CD14-positive monocyte (primary cell): Measurements from ENCODE around the gene MFAP1. TPM values are rescaled to one million over a fixed set of nuclear protein-coding genes. Genes with fewer than 3 reads are reported as not detected.
"Not testable (repeated sequence)": the region's sequence is repeated elsewhere in the genome, so short reads cannot be mapped to it uniquely, and the experiment has no call there.

Experiments used
- DNase-seq, 3 donors: peaks; one replicate each; pipeline ENCODE4 v3.0.0-alpha.2; 2011 to 2022
- H2AFZ ChIP-seq: 2 replicates; pipeline ENCODE4 v1.6.0; 2012; ENCODE audit warnings: mild to moderate bottlenecking, low read depth, low read length, inconsistent platforms; ENCODE audit not compliant: insufficient read depth, poor library complexity, severe bottlenecking
- H3K27ac ChIP-seq, 2 donors: 1 replicate in 1 of 2; 2 replicates in 1 of 2; pipeline ENCODE4 v1.5.1; 2012 to 2013; ENCODE audit warnings: low read length in 2 of 2, control low read depth in 1 of 2, inconsistent platforms in 1 of 2, low read depth in 1 of 2, mild to moderate bottlenecking in 1 of 2
- H3K27me3 ChIP-seq, 2 donors: one replicate each; pipeline versions ENCODE4 v1.6.0 to v1.6.1; 2011 to 2013; ENCODE audit warnings: low read length in 2 of 2; ENCODE audit not compliant: control insufficient read depth in 2 of 2, insufficient read depth in 2 of 2
- H3K36me3 ChIP-seq, 2 donors: replicated peaks in 1 of 2; 1 replicate in 1 of 2; 2 replicates in 1 of 2; pipeline versions ENCODE4 v1.5.1 to v1.6.1; 2012 to 2013; ENCODE audit warnings: low read length in 2 of 2, control low read depth in 1 of 2, inconsistent platforms in 1 of 2, mild to moderate bottlenecking in 1 of 2; ENCODE audit not compliant: insufficient read depth in 2 of 2, control insufficient read depth in 1 of 2
- H3K4me1 ChIP-seq, 2 donors: 1 replicate in 1 of 2; 2 replicates in 1 of 2; pipeline versions ENCODE4 v1.5.1 to v1.6.1; 2012 to 2013; ENCODE audit warnings: low read length in 2 of 2, control low read depth in 1 of 2, inconsistent platforms in 1 of 2, mild to moderate bottlenecking in 1 of 2, moderate library complexity in 1 of 2; ENCODE audit not compliant: insufficient read depth in 2 of 2, control insufficient read depth in 1 of 2
- H3K4me2 ChIP-seq: replicated peaks from 2 replicates; pipeline ENCODE3; 2012; ENCODE audit warnings: low read length, moderate library complexity, mild to moderate bottlenecking; ENCODE audit not compliant: poor library complexity, severe bottlenecking; ENCODE audit errors: extremely low read depth
- H3K4me3 ChIP-seq, 3 experiments: fragments of 200-600 bp in 1 of 3; sonication (generic) in 1 of 3; replicated peaks in 1 of 3; 1 replicate in 2 of 3; 2 replicates in 1 of 3; pipeline ENCODE4 v1.5.1; 2011 to 2013; ENCODE audit warnings: low read length in 3 of 3, mild to moderate bottlenecking in 3 of 3, control low read depth in 2 of 3, low read depth in 2 of 3, inconsistent platforms in 1 of 3, moderate library complexity in 1 of 3
- H3K79me2 ChIP-seq: 2 replicates; pipeline ENCODE4 v1.6.0; 2012; ENCODE audit warnings: mild to moderate bottlenecking, control low read depth, inconsistent platforms, low read length, moderate library complexity; ENCODE audit not compliant: insufficient read depth
- H3K9ac ChIP-seq: 2 replicates; pipeline ENCODE4 v1.6.0; 2017; ENCODE audit warnings: low read length, mild to moderate bottlenecking; ENCODE audit not compliant: insufficient read depth, poor library complexity, severe bottlenecking
- H3K9me3 ChIP-seq, 2 donors: replicated peaks in 1 of 2; 1 replicate in 1 of 2; 2 replicates in 1 of 2; pipeline versions ENCODE4 v1.5.1 to v1.6.1; 2012 to 2013; ENCODE audit warnings: low read length in 2 of 2, control low read depth in 1 of 2; ENCODE audit not compliant: control insufficient read depth in 1 of 2, insufficient read depth in 1 of 2
- H4K20me1 ChIP-seq: 2 replicates; pipeline ENCODE4 v1.6.0; 2012; ENCODE audit warnings: mild to moderate bottlenecking, low read length, control low read depth, moderate library complexity; ENCODE audit not compliant: insufficient read depth
- H3K27ac Mint-ChIP-seq, 7 donors: one replicate each; pipeline ENCODE4 v1.8.0; 2020; ENCODE audit warnings: mild to moderate bottlenecking in 7 of 7, mixed read lengths in 7 of 7, moderate library complexity in 6 of 7, inconsistent platforms in 2 of 7
- H3K27me3 Mint-ChIP-seq, 3 donors: one replicate each; pipeline ENCODE4 v1.8.0; 2021 to 2022; ENCODE audit warnings: low read depth in 3 of 3, mild to moderate bottlenecking in 3 of 3, mixed read lengths in 3 of 3, moderate library complexity in 3 of 3, inconsistent platforms in 1 of 3
- H3K36me3 Mint-ChIP-seq, 2 donors: one replicate each; pipeline ENCODE4 v1.8.0; 2020; ENCODE audit warnings: mixed read lengths in 2 of 2, inconsistent platforms in 1 of 2, mild to moderate bottlenecking in 1 of 2
- H3K4me1 Mint-ChIP-seq: one replicate; pipeline ENCODE4 v1.8.0; 2020; ENCODE audit warnings: mild to moderate bottlenecking, mixed read lengths
- H3K4me3 Mint-ChIP-seq, 2 donors: one replicate each; pipeline ENCODE4 v1.8.0; 2020; ENCODE audit warnings: mild to moderate bottlenecking in 2 of 2, mixed read lengths in 2 of 2, moderate library complexity in 1 of 2
- H3K9me3 Mint-ChIP-seq, 7 donors: one replicate each; pipeline ENCODE4 v1.8.0; 2020 to 2022; ENCODE audit warnings: mixed read lengths in 7 of 7, mild to moderate bottlenecking in 6 of 7, moderate library complexity in 6 of 7, inconsistent platforms in 2 of 7
- WGBS: methylation state at CpG from one replicate; pipeline ENCODE4 v1.1.5; 2013; ENCODE audit warnings: missing lambda C conversion rate; ENCODE audit not compliant: insufficient coverage; 5-methylcytosine and 5-hydroxymethylcytosine counted together
- intact Hi-C, 2 donors: fragments of 100-400 bp; cut with micrococcal nuclease; formaldehyde crosslinking; loops; one replicate each; pipeline versions ENCODE4 v1.15.0 to v1.15.1; 2023
- polyA plus RNA-seq, 3 donors: library from polyadenylated mRNA; depleted of rRNA in 1 of 3; unstranded in 2 of 3; stranded (reverse) in 1 of 3; fragments of 300-500 nt in 2 of 3; fragments of >200 nt in 1 of 3; fragmentation: Illumina TruSeq in 2 of 3; gene quantifications; 1 replicate in 2 of 3; 2 replicates in 1 of 3; pipeline ENCODE4 v1.2.3, GENCODE V29; 2012 to 2021
- TF ChIP-seq, protein P1 (sequence below): fragments of 200-600 bp; IDR thresholded peaks from one replicate; pipeline ENCODE4 v1.8.0; 2022; ENCODE audit warnings: antibody characterized with exemption, mild to moderate bottlenecking

MFAP1 gene
- polyA plus RNA-seq, 3 donors, result 2.6 to 3.7 (median 3.7) TPM

DNA sequence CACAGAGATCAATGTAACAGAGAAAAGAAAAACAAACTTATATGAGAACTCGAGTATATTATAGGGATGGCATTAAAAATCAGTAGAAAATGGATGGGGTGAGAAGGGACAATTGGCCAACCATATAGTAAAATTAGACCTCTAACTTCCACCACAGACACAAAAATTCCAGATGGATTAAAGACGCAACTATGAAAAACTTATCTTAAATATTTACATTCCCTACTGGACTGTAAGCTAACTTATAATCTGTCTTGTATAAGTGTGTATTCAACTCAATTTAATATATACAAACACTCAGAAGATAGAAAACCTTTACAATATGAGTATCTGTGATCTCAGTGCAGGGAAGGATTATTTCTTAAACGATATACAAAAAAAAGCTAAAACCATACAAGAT is 3.0 kb downstream of the MFAP1 start:
- Histone ChIP-seq H3K4me2 (no peak overlapping the region), H3K27ac (no peak overlapping the region), H3K79me2 (peaks cover 93% of the 10 kb centered on the region), H3K36me3 (peaks cover 9 to 18% of the 10 kb centered on the region in 2 donors), H3K4me3 (no peak overlapping the region), H4K20me1 (no peaks in the 10 kb centered on the region), H3K9me3 (no peaks in the 10 kb centered on the region), H3K9ac (no peak overlapping the region), H3K27me3 (no peaks in the 10 kb centered on the region), H3K4me1 (peaks cover 11 to 20% of the 10 kb centered on the region in 2 donors), H2AFZ (no peak overlapping the region)
- Mint-ChIP-seq H3K4me1 (peaks cover 20% of the 10 kb centered on the region), H3K4me3 (no peak overlapping the region), H3K9me3 (peaks cover 0 to 3% (median 0%) of the 10 kb centered on the region in 7 donors), H3K27ac (peak overlapping the region in 2 of 7 donors; percentile 5 to 43), H3K36me3 (peaks cover 11 to 24% of the 10 kb centered on the region in 2 donors), H3K27me3 (peaks cover 0 to 4% (median 0%) of the 10 kb centered on the region in 3 donors)
- no CpG with 5 or more reads among the region's 3 CpGs for WGBS
- intact Hi-C loops, result no loop called here
- TF ChIP-seq, protein P1, sequence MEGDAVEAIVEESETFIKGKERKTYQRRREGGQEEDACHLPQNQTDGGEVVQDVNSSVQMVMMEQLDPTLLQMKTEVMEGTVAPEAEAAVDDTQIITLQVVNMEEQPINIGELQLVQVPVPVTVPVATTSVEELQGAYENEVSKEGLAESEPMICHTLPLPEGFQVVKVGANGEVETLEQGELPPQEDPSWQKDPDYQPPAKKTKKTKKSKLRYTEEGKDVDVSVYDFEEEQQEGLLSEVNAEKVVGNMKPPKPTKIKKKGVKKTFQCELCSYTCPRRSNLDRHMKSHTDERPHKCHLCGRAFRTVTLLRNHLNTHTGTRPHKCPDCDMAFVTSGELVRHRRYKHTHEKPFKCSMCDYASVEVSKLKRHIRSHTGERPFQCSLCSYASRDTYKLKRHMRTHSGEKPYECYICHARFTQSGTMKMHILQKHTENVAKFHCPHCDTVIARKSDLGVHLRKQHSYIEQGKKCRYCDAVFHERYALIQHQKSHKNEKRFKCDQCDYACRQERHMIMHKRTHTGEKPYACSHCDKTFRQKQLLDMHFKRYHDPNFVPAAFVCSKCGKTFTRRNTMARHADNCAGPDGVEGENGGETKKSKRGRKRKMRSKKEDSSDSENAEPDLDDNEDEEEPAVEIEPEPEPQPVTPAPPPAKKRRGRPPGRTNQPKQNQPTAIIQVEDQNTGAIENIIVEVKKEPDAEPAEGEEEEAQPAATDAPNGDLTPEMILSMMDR, result no peak
- DNase-seq, result no peak

DNA sequence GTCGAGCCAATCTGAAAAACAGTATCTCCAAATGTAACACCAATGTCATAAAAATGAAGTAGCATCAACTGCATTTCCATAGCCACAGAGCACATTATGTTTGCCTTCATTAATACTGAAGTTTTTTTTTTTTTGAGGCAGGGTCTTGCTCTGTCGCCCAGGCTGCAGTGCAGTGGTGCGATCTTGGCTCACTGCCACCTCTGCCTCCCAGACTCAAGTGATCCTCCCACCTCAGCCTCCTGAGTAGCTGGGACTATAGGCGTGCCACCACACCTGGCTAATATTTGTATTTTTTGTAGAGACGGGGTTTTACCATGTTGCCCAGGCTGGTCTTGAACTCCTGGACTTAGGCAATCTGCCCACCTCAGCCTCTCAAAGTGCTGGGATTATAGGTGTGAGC is 9.4 kb downstream of the MFAP1 start:
- H3K27me3 ChIP-seq, H3K9me3 ChIP-seq, intact Hi-C loops, H2AFZ ChIP-seq, H3K27me3 Mint-ChIP-seq, H3K4me3 Mint-ChIP-seq, H3K4me1 ChIP-seq, H4K20me1 ChIP-seq, H3K9me3 Mint-ChIP-seq, H3K4me3 ChIP-seq, H3K4me1 Mint-ChIP-seq, H3K4me2 ChIP-seq, H3K27ac ChIP-seq, DNase-seq, H3K9ac ChIP-seq: not testable (repeated sequence)
- H3K79me2 ChIP-seq, result peaks cover 36% of the 10 kb centered on the region
- 100% methylated on average over 2 of the region's 5 CpGs for WGBS
- H3K36me3 Mint-ChIP-seq, result peaks cover 56 to 84% of the 10 kb centered on the region in 2 donors
- peak overlapping the region in 1 of 7 donors; percentile 63 for H3K27ac Mint-ChIP-seq
- H3K36me3 ChIP-seq, result peaks cover 58 to 81% of the 10 kb centered on the region in 2 donors
